Heart left ventricle (tissue), 13 donors: ENCODE measurements around the gene SYNE2.

Source experiments
- POLR2A ChIP-seq, 2 donors: fragments of 450-650 bp; IDR thresholded peaks; one replicate each; pipeline ENCODE4 v1.6.1; 2017; ENCODE audit warnings: antibody characterized with exemption in 2 of 2, mild to moderate bottlenecking in 2 of 2, moderate library complexity in 2 of 2
- TF ChIP-seq, protein P1 (sequence below), 12 donors: fragments of 200-600 bp; sonication (generic) in 4 of 12; IDR thresholded peaks; one replicate each; pipeline versions ENCODE4 v1.5.0 to v1.8.0; 2018 to 2022; ENCODE audit warnings: antibody characterized with exemption in 12 of 12, mild to moderate bottlenecking in 5 of 12
- donor health status: ischemic (EF 13 %, LVEDD 7.1; RV severe dilation, severe dysfunction).
- donor health status: DM: no; HTN: yes; CAD: no.
- donor health status: DM: no; HTN: no; CAD: no.
- donor health status: ischemic (EF 25% LVEDD 6.9; RV normal size, moderate dysfunction).
- donor health status: ischemic (EF 25% LVEDD 5.7; RV mildly dilated, moderate dysfunction).
- donor health status: ischemic (EF 35%, LVEDD 5.7; RV mildly dilated, moderate dysfunction).
- donor health status: nonischemic (EF 11% LVEDD 7.7; RV severe dilation, severe dysfunction).
- donor health status: DM: yes; HTN: yes; CAD: no.
- donor health status: PGD.
- donor health status: ischemic (EF 29% LVEDD 5.4; RV normal size, mild dysfunction).
- donor health status: nonischemic (EF 23%, LVEDD 6.1; RV moderate dilation, normal function).

DNA sequence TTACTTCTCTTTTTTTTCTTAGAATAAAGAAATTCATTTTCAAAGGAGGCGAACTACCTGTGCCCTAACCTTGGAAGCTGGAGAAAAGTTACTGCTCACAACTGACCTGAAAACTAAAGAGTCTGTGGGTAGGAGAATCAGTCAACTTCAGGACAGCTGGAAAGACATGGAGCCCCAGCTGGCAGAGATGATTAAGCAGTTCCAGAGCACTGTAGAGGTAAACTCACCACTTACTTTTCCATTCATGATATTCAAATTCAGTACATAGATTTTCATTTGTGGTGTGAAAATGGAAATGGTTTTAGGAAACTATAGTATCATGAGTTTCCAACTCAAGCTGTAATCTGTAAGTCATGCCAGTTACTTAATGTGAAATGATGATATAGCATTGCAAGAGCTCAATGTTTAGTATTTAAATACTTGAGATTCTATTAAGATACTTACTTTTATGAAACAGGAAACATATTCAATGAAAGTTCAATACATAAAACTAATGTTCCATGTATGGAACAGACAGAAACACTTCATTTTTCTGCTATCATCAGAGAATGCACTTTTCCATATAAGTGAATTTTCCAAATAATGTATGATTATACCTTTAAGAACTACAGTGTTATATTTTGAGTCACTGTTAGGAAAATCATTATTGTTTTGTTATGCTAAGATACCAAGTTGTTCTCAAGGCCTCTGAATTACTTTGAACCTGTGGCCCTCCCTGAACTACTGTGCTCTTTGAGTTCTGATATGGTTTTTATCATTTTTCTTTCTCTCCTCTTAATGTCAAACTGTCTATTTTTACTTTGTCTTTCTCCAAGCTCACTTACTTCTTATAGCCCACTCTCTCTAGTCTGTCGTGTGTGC, 322.3 kb downstream of the SYNE2 start:
- TF ChIP-seq, protein P1, sequence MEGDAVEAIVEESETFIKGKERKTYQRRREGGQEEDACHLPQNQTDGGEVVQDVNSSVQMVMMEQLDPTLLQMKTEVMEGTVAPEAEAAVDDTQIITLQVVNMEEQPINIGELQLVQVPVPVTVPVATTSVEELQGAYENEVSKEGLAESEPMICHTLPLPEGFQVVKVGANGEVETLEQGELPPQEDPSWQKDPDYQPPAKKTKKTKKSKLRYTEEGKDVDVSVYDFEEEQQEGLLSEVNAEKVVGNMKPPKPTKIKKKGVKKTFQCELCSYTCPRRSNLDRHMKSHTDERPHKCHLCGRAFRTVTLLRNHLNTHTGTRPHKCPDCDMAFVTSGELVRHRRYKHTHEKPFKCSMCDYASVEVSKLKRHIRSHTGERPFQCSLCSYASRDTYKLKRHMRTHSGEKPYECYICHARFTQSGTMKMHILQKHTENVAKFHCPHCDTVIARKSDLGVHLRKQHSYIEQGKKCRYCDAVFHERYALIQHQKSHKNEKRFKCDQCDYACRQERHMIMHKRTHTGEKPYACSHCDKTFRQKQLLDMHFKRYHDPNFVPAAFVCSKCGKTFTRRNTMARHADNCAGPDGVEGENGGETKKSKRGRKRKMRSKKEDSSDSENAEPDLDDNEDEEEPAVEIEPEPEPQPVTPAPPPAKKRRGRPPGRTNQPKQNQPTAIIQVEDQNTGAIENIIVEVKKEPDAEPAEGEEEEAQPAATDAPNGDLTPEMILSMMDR (IDR thresholded peaks at IDR 0.05): no peak
- no peak for TF ChIP-seq POLR2A (IDR thresholded peaks at IDR 0.05)
